Measurements from ENCODE around the gene PRX. TPM values are rescaled to one million over a fixed set of nuclear protein-coding genes. Genes with fewer than 3 reads are reported as not detected.

The PRX gene
- total and polyA plus RNA-seq, 2 of the 13 experiments (the other 11 are each of a cell fraction or from before 2014, with no cell fraction given) = 0.66 TPM

DNA sequence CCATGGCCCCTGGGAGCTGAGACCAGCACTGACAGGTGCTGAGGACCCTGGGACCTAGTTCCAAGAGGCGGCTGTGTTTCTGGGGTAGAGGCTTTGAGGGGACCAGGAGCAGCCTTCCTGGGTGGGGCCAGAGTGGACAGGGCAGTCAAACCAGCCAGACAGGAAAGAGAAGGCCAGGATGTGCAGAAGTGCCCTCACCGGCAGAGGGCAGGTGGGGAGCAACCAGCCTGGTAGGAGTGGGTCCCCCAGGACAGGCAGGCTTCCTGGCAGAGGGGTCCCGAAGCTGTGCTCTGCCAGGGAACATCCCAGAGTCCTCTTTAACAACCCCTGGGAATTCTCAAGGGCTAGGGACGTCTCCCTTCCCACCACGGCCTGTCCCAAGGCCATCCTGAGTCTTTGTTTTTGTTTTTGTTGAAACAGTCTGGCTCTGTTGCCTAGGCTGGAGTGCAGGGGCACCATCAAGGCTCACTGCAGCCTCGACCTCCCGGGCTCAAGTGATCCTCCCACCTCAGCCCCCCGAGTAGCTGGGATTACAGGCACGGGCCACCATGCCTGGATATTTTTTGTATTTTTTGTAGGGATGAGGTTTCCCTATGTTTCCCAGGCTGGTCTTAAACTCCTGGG, 20.2 kb downstream of the PRX start:
- CTCF ChIA-PET (ENCODE audit: low intra/inter-chr PET ratio, low total read pairs) = no interaction called here
- FAIRE-seq = no peak
- TF ChIP-seq ZNF558 (CRISPR knock-in tag; IDR thresholded peaks at IDR 0.05; ENCODE audit: borderline replicate concordance) = no peak
- no peak for TF ChIP-seq SYNCRIP (IDR thresholded peaks at IDR 0.05; ENCODE audit: insufficient read depth, low read depth, low read length)
- TF ChIP-seq ZNF121 (CRISPR knock-in tag; IDR thresholded peaks at IDR 0.05) = 0 out of 2 replicates have a peak, but pooled peaks have one; percentile 26
- no peak for TF ChIP-seq DPF2 (CRISPR knock-in tag; IDR thresholded peaks at IDR 0.05; ENCODE audit: borderline replicate concordance, low read depth)
- no peak for TF ChIP-seq MED8 (CRISPR knock-in tag; IDR thresholded peaks at IDR 0.05; ENCODE audit: insufficient replicate concordance)
- TF ChIP-seq MTA1 (CRISPR knock-in tag; IDR thresholded peaks at IDR 0.05; ENCODE audit: borderline replicate concordance) = no peak
- TF ChIP-seq MIXL1 (CRISPR knock-in tag; IDR thresholded peaks at IDR 0.05) = no peak
- no peak for TF ChIP-seq ZBTB8A (CRISPR knock-in tag; IDR thresholded peaks at IDR 0.05; ENCODE audit: borderline replicate concordance, low read depth)
- no peak for TF ChIP-seq KDM3A (CRISPR knock-in tag; IDR thresholded peaks at IDR 0.05; ENCODE audit: low read depth)
- no peak for TF ChIP-seq ZNF282 (IDR thresholded peaks at IDR 0.05; ENCODE audit: partially characterized antibody)
- no peak for TF ChIP-seq JDP2 (CRISPR knock-in tag; IDR thresholded peaks at IDR 0.05; ENCODE audit: borderline replicate concordance)
- TF ChIP-seq, protein P1, sequence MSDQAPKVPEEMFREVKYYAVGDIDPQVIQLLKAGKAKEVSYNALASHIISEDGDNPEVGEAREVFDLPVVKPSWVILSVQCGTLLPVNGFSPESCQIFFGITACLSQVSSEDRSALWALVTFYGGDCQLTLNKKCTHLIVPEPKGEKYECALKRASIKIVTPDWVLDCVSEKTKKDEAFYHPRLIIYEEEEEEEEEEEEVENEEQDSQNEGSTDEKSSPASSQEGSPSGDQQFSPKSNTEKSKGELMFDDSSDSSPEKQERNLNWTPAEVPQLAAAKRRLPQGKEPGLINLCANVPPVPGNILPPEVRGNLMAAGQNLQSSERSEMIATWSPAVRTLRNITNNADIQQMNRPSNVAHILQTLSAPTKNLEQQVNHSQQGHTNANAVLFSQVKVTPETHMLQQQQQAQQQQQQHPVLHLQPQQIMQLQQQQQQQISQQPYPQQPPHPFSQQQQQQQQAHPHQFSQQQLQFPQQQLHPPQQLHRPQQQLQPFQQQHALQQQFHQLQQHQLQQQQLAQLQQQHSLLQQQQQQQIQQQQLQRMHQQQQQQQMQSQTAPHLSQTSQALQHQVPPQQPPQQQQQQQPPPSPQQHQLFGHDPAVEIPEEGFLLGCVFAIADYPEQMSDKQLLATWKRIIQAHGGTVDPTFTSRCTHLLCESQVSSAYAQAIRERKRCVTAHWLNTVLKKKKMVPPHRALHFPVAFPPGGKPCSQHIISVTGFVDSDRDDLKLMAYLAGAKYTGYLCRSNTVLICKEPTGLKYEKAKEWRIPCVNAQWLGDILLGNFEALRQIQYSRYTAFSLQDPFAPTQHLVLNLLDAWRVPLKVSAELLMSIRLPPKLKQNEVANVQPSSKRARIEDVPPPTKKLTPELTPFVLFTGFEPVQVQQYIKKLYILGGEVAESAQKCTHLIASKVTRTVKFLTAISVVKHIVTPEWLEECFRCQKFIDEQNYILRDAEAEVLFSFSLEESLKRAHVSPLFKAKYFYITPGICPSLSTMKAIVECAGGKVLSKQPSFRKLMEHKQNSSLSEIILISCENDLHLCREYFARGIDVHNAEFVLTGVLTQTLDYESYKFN (CRISPR knock-in tag; conservative IDR thresholded peaks at IDR 0.05) = no peak
- TF ChIP-seq, protein P2, sequence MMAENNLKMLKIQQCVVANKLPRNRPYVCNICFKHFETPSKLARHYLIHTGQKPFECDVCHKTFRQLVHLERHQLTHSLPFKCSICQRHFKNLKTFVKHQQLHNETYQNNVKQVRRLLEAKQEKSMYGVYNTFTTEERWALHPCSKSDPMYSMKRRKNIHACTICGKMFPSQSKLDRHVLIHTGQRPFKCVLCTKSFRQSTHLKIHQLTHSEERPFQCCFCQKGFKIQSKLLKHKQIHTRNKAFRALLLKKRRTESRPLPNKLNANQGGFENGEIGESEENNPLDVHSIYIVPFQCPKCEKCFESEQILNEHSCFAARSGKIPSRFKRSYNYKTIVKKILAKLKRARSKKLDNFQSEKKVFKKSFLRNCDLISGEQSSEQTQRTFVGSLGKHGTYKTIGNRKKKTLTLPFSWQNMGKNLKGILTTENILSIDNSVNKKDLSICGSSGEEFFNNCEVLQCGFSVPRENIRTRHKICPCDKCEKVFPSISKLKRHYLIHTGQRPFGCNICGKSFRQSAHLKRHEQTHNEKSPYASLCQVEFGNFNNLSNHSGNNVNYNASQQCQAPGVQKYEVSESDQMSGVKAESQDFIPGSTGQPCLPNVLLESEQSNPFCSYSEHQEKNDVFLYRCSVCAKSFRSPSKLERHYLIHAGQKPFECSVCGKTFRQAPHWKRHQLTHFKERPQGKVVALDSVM (CRISPR knock-in tag; IDR thresholded peaks at IDR 0.05) = peak; percentile 28; the same call in 1 of the 2 replicates
- TF ChIP-seq ZNF556 (CRISPR knock-in tag; IDR thresholded peaks at IDR 0.05; ENCODE audit: borderline replicate concordance) = no peak
- no peak for TF ChIP-seq ZNF350 (CRISPR knock-in tag; IDR thresholded peaks at IDR 0.05; ENCODE audit: borderline replicate concordance, low read depth)
- TF ChIP-seq, protein P3, sequence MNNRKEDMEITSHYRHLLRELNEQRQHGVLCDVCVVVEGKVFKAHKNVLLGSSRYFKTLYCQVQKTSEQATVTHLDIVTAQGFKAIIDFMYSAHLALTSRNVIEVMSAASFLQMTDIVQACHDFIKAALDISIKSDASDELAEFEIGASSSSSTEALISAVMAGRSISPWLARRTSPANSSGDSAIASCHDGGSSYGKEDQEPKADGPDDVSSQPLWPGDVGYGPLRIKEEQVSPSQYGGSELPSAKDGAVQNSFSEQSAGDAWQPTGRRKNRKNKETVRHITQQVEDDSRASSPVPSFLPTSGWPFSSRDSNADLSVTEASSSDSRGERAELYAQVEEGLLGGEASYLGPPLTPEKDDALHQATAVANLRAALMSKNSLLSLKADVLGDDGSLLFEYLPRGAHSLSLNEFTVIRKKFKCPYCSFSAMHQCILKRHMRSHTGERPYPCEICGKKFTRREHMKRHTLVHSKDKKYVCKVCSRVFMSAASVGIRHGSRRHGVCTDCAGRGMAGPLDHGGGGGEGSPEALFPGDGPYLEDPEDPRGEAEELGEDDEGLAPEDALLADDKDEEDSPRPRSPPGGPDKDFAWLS (CRISPR knock-in tag; IDR thresholded peaks at IDR 0.05; ENCODE audit: borderline replicate concordance) = no peak
- TF ChIP-seq SMC3 (IDR thresholded peaks at IDR 0.05; ENCODE audit: low read length) = peak; percentile 27; the same call in 1 of the 2 replicates
- no peak for TF ChIP-seq MYC (CRISPR knock-in tag; IDR thresholded peaks at IDR 0.05; ENCODE audit: borderline replicate concordance)

More for the DNA sequence above, 20.2 kb downstream of the PRX start:
- peaks cover 10 to 35% of the 10 kb centered on the region in 2 experiments; a peak in 4 of 5 replicates for H3K27me3 ChIP-seq (ENCODE audit: control insufficient read depth in 1 of 2, insufficient read depth in 2 of 2, low read length in 2 of 2)
- no peak overlapping the region for H3K27ac ChIP-seq (ENCODE audit: extremely low read length, insufficient read depth, low read length)
- no peaks in the 10 kb centered on the region for H3K79me2 ChIP-seq (ENCODE audit: insufficient read depth, low read length)
- no peaks in the 10 kb centered on the region for H3K4me1 ChIP-seq (ENCODE audit: insufficient read depth, low read length)
- no peaks in the 10 kb centered on the region for H3K9me3 ChIP-seq (ENCODE audit: low read length)
- peak; percentile 86 for ATAC-seq
- H4K20me1 ChIP-seq (ENCODE audit: insufficient read depth, low read length) = no peaks in the 10 kb centered on the region
- H2AFZ ChIP-seq (ENCODE audit: low read length) = no peak overlapping the region
- intact Hi-C loops (cut with micrococcal nuclease; ENCODE audit: unreplicated experiment) = loop anchor here (5.0 kb wide), 1 partner anchor 86 kb away; no protein-coding TSS in a partner anchor
- in situ Hi-C loops (cut with HindIII; ENCODE audit: extremely low pct_ligation_motif_present, low pct_unique_long_range_greater_than_20kb) = no loop called here
- BruUV-seq (replicated peaks) = no TSS peak
- no peak overlapping the region for H3K4me3 ChIP-seq (replicated peaks in 1 of 3; ENCODE audit: insufficient read depth in 1 of 3, low read depth in 2 of 3, low read length in 3 of 3)
- peak overlapping the region; percentile 29; the same call in 1 of the 2 replicates for H3K4me2 ChIP-seq (ENCODE audit: low read depth, low read length)
- H3K36me3 ChIP-seq (replicated peaks in 1 of 2; ENCODE audit: control insufficient read depth in 1 of 2, insufficient read depth in 2 of 2, low read length in 2 of 2) = no peaks in the 10 kb centered on the region
- peak; percentile 31 for DNase-seq (ENCODE audit: low spot score)
- 2% methylated on average over 5 of the region's 9 CpGs for WGBS (ENCODE audit: low lambda C conversion rate)
- H3K9ac ChIP-seq (ENCODE audit: insufficient read depth, low read depth, low read length) = no peak overlapping the region
- POLR2A ChIA-PET = no interaction called here

Data from HepG2 (cell line).